GM12878 (cell line): ENCODE results near the gene CREB3L4. TPM values are rescaled to one million over a fixed set of nuclear protein-coding genes. Genes with fewer than 3 reads are reported as not detected.

Source experiments
- BHLHE40 ChIP-seq, 2 experiments: fragments of 450-650 bp in 1 of 2; IDR thresholded peaks; 2 replicates each; pipeline ENCODE4 v1.6.1; 2011 to 2017; ENCODE audit warnings: low read depth in 2 of 2, borderline replicate concordance in 1 of 2, improper control_type of control experiment in 1 of 2, low read length in 1 of 2, mild to moderate bottlenecking in 1 of 2
- CBFB ChIP-seq: IDR thresholded peaks from 2 replicates; pipeline ENCODE4 v1.6.1; 2016; ENCODE audit warnings: antibody characterized with exemption, low read depth
- CUX1 ChIP-seq: IDR thresholded peaks from 2 replicates; pipeline ENCODE4 v1.6.1; 2012; ENCODE audit warnings: improper control_type of control experiment, low read depth, low read length; ENCODE audit not compliant: insufficient replicate concordance
- DPF2 ChIP-seq: fragments of 450-650 bp; IDR thresholded peaks from 2 replicates; pipeline ENCODE4 v1.6.1; 2017; ENCODE audit warnings: mild to moderate bottlenecking
- FOS ChIP-seq: IDR thresholded peaks from 3 replicates; pipeline ENCODE4 v1.6.1; 2011; ENCODE audit warnings: borderline replicate concordance; ENCODE audit not compliant: insufficient read length; ENCODE audit errors: extremely low read depth
- GATAD2B ChIP-seq: fragments of 450-650 bp; conservative IDR thresholded peaks from 2 replicates; pipeline ENCODE4 v1.6.1; 2017; ENCODE audit warnings: low read depth, mild to moderate bottlenecking, moderate library complexity
- MXI1 ChIP-seq: fragments of 150-350 bp; IDR thresholded peaks from 2 replicates; pipeline ENCODE4 v1.6.1; 2011; ENCODE audit warnings: low read depth, mild to moderate bottlenecking, inconsistent platforms, low read length, improper control_type of control experiment
- RB1 ChIP-seq: fragments of 450-650 bp; formaldehyde crosslinking; IDR thresholded peaks from 2 replicates; pipeline ENCODE4 v1.6.1; 2017; ENCODE audit warnings: mild to moderate bottlenecking, borderline replicate concordance
- RUNX3 ChIP-seq: IDR thresholded peaks from 2 replicates; pipeline ENCODE4 v1.6.1; 2012; ENCODE audit warnings: low read length, inconsistent platforms
- SMARCA5 ChIP-seq: fragments of 450-650 bp; IDR thresholded peaks from 2 replicates; pipeline ENCODE4 v1.6.1; 2017; ENCODE audit warnings: mild to moderate bottlenecking
- TBL1XR1 ChIP-seq: IDR thresholded peaks from 2 replicates; pipeline ENCODE4 v1.6.1; 2012; ENCODE audit warnings: low read depth, low read length, improper control_type of control experiment
- USF2 ChIP-seq: IDR thresholded peaks from 2 replicates; pipeline ENCODE4 v1.6.1; 2011; ENCODE audit warnings: low read depth, low read length, improper control_type of control experiment, borderline replicate concordance
- ZBTB40 ChIP-seq: fragments of 450-650 bp; IDR thresholded peaks from 2 replicates; pipeline ENCODE4 v1.6.1; 2016; ENCODE audit warnings: mild to moderate bottlenecking, moderate library complexity, borderline replicate concordance
- ZNF217 ChIP-seq: fragments of 450-650 bp; IDR thresholded peaks from 2 replicates; pipeline ENCODE4 v1.6.1; 2017; ENCODE audit warnings: antibody characterized with exemption, mild to moderate bottlenecking
- ZSCAN29 ChIP-seq: fragments of 450-650 bp; IDR thresholded peaks from 2 replicates; pipeline ENCODE4 v1.6.1; 2017; ENCODE audit warnings: mild to moderate bottlenecking, moderate library complexity
- polyA plus RNA-seq, 11 experiments: library from polyadenylated mRNA; depleted of rRNA in 4 of 11; unstranded in 6 of 11; stranded (reverse) in 5 of 11; fragments of >200 nt; fragmentation: Nextera tagmentation in 4 of 11; fragmentation: Illumina TruSeq in 1 of 11; extraction: Ambion mirVana in 4 of 11; extraction: Trizol in 1 of 11; gene quantifications; 1 replicate in 1 of 11; 2 replicates in 10 of 11; pipeline versions ENCODE4 v1.2.1 to v1.2.3, GENCODE V29; 2011 to 2016; ENCODE audit warnings: inconsistent platforms in 2 of 11, missing spikeins in 2 of 11, low read depth in 1 of 11
- total RNA-seq, 4 experiments: library from RNA; depleted of rRNA in 3 of 4; stranded (reverse); fragments of >200 nt in 3 of 4; fragmentation: Illumina TruSeq in 1 of 4; extraction: Trizol in 1 of 4; gene quantifications; 2 replicates each; pipeline versions ENCODE4 v1.2.1 to v1.2.3, GENCODE V29; 2013 to 2021
- TF ChIP-seq, protein P1 (sequence below): IDR thresholded peaks from 2 replicates; pipeline ENCODE4 v1.6.1; 2012; ENCODE audit warnings: low read depth, low read length, improper control_type of control experiment
- TF ChIP-seq, protein P2 (sequence below): fragments of 450-650 bp; IDR thresholded peaks from 2 replicates; pipeline ENCODE4 v1.6.1; 2017; ENCODE audit warnings: borderline replicate concordance

CREB3L4 gene
- total and polyA plus RNA-seq, 10 of the 15 experiments (the other 5 are each of a cell fraction or from before 2014, with no cell fraction given) = 9.7 to 14.0 (median 12.1) TPM

- TF ChIP-seq ZNF217 = no peak
- no peak for TF ChIP-seq TBL1XR1
- TF ChIP-seq BHLHE40 (IDR thresholded peaks at IDR 0.05; ENCODE audit: borderline replicate concordance in 1 of 2, low read depth in 2 of 2, low read length in 1 of 2) = peak; percentile 54 to 57; a peak in 3 of 4 replicates
- peak; percentile 96 for TF ChIP-seq ZSCAN29
- TF ChIP-seq SMARCA5 = no peak
- peak; percentile 84 for TF ChIP-seq MXI1
- TF ChIP-seq DPF2 = no peak
- peak; percentile 95; the same call in 1 of the 2 replicates for TF ChIP-seq CBFB
- TF ChIP-seq ZBTB40 = peak; percentile 94
- peak; percentile 74 for TF ChIP-seq RUNX3
- TF ChIP-seq, protein P1, sequence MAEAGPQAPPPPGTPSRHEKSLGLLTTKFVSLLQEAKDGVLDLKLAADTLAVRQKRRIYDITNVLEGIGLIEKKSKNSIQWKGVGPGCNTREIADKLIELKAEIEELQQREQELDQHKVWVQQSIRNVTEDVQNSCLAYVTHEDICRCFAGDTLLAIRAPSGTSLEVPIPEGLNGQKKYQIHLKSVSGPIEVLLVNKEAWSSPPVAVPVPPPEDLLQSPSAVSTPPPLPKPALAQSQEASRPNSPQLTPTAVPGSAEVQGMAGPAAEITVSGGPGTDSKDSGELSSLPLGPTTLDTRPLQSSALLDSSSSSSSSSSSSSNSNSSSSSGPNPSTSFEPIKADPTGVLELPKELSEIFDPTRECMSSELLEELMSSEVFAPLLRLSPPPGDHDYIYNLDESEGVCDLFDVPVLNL = no peak
- TF ChIP-seq FOS = no peak
- peak; percentile 70; the same call in 1 of the 2 replicates for TF ChIP-seq RB1
- TF ChIP-seq GATAD2B = no peak
- no peak for TF ChIP-seq USF2
- TF ChIP-seq CUX1 = no peak
- TF ChIP-seq, protein P2, sequence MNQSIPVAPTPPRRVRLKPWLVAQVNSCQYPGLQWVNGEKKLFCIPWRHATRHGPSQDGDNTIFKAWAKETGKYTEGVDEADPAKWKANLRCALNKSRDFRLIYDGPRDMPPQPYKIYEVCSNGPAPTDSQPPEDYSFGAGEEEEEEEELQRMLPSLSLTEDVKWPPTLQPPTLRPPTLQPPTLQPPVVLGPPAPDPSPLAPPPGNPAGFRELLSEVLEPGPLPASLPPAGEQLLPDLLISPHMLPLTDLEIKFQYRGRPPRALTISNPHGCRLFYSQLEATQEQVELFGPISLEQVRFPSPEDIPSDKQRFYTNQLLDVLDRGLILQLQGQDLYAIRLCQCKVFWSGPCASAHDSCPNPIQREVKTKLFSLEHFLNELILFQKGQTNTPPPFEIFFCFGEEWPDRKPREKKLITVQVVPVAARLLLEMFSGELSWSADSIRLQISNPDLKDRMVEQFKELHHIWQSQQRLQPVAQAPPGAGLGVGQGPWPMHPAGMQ = no peak
These were observed 22.9 kb downstream of the CREB3L4 start, which contains the start of gene RPS27 (continued) for GRCh38 chr1:153990468-153991150.
